ENCODE measurements around the gene FBXL17.

Gene FBXL17

GRCh38 chr5:107913494-107913893 lies 468.4 kb downstream of the FBXL17 start:
- no peak for DNase-seq (ENCODE audit: low read depth)

- no peak for DNase-seq (ENCODE audit: low read depth)
Observed at GRCh38 chr5:107900721-107901120, 481.2 kb downstream of the FBXL17 start.

- DNase-seq (ENCODE audit: low read depth) = no peak
Observed at GRCh38 chr5:107894361-107894760, 487.5 kb downstream of the FBXL17 start.

- peak; percentile 49 for DNase-seq (ENCODE audit: low read depth)
Observed at GRCh38 chr5:107893642-107894041, 488.3 kb downstream of the FBXL17 start.

GRCh38 chr5:107889387-107889786 lies 492.5 kb downstream of the FBXL17 start:
- DNase-seq (ENCODE audit: low read depth) = no peak

- no peak for DNase-seq (ENCODE audit: low read depth)
Observed at GRCh38 chr5:107888541-107888940, 493.4 kb downstream of the FBXL17 start.

- no peak for DNase-seq (ENCODE audit: low read depth)
Observed at GRCh38 chr5:107887166-107887943, 494.5 kb downstream of the FBXL17 start.

- DNase-seq (ENCODE audit: low read depth) = no peak
Observed at GRCh38 chr5:107885601-107886000, 496.3 kb downstream of the FBXL17 start.

- no peak for DNase-seq (ENCODE audit: low read depth)
Observed at GRCh38 chr5:107884871-107885270, 497.0 kb downstream of the FBXL17 start.

- no peak for DNase-seq (ENCODE audit: low read depth)
Observed at GRCh38 chr5:107878661-107879060, 503.2 kb downstream of the FBXL17 start.

- DNase-seq (ENCODE audit: low read depth) = no peak
Observed at GRCh38 chr5:107876906-107877305, 505.0 kb downstream of the FBXL17 start.

- no peak for DNase-seq (ENCODE audit: low read depth)
Observed at GRCh38 chr5:107876261-107876660, 505.6 kb downstream of the FBXL17 start.

GRCh38 chr5:107875833-107876232 lies 506.1 kb downstream of the FBXL17 start:
- DNase-seq (ENCODE audit: low read depth) = no peak

- DNase-seq (ENCODE audit: low read depth) = no peak
Observed at GRCh38 chr5:107874795-107875194, 507.1 kb downstream of the FBXL17 start.

- no peak for DNase-seq (ENCODE audit: low read depth)
Observed at GRCh38 chr5:107873877-107874276, 508.0 kb downstream of the FBXL17 start.

- DNase-seq (ENCODE audit: low read depth) = no peak
Observed at GRCh38 chr5:107871023-107871422, 510.9 kb downstream of the FBXL17 start.

- peak; percentile 70 for DNase-seq (ENCODE audit: low read depth)
Observed at GRCh38 chr5:107869438-107870115, 512.3 kb downstream of the FBXL17 start.

GRCh38 chr5:107868650-107869409 lies 513.1 kb downstream of the FBXL17 start:
- DNase-seq (ENCODE audit: low read depth) = no peak

- no peak for DNase-seq (ENCODE audit: low read depth)
Observed at GRCh38 chr5:107867266-107867665, 514.6 kb downstream of the FBXL17 start.

GRCh38 chr5:107864793-107865192 lies 517.1 kb downstream of the FBXL17 start:
- DNase-seq (ENCODE audit: low read depth) = no peak

GRCh38 chr5:107863125-107863524 lies 518.8 kb downstream of the FBXL17 start:
- DNase-seq (ENCODE audit: low read depth) = no peak

- no peak for DNase-seq (ENCODE audit: low read depth)
Observed at GRCh38 chr5:107861565-107861964, 520.3 kb downstream of the FBXL17 start.

- no peak for DNase-seq (ENCODE audit: low read depth)
Observed at GRCh38 chr5:107860044-107860443, 521.9 kb downstream of the FBXL17 start.
